Endometrial microvascular endothelial cells (primary cell): Measurements from ENCODE around the gene CSMD2. TPM values are rescaled to one million over a fixed set of nuclear protein-coding genes. Genes with fewer than 3 reads are reported as not detected.

Experiments used
- in situ Hi-C: cut with HindIII; loops from 2 replicates; pipeline ENCODE4 v1.10.0; 2017; ENCODE audit warnings: low sequenced_read_pairs, low pct_unique_long_range_greater_than_20kb; ENCODE audit errors: inconsistent ontology term
- total RNA-seq: library from RNA; depleted of rRNA; stranded (reverse); fragments of >200 nt; gene quantifications from one replicate; pipeline ENCODE4 v1.2.3, GENCODE V29; 2015; ENCODE audit errors: inconsistent ontology term

CSMD2 gene
- total RNA-seq, 1 donor from 2014 or later = 0.28 TPM

- in situ Hi-C loops = no loop called here
Measured at GRCh38 chr1:33586106-33586505, 578.9 kb downstream of the CSMD2 start.

DNA sequence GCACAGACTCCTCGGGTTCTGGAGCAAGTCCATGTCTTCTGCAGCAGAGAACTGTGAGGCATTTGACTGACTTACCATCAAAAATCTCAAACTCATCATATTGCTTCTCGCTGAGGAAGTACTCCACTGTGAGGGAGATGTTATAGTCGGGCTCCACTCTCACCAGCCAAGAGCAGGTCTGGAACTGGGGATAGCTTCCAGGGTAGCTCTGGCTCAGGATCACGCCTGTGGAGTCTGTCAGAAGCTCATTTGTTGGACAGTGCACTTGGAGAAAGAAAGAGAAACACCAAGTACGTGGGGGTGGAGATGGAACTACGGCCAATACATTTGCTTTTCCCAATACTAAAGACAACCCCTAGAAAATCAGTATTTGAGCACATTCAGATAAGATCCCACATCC lies 581.5 kb downstream of the CSMD2 start:
- in situ Hi-C loops = no loop called here

- in situ Hi-C loops = no loop called here
Measured at GRCh38 chr1:33578557-33579448, 586.2 kb downstream of the CSMD2 start.

GRCh38 chr1:33577663-33578062 lies 587.4 kb downstream of the CSMD2 start:
- in situ Hi-C loops = no loop called here

GRCh38 chr1:33576821-33577599 lies 588.0 kb downstream of the CSMD2 start:
- in situ Hi-C loops = no loop called here

DNA sequence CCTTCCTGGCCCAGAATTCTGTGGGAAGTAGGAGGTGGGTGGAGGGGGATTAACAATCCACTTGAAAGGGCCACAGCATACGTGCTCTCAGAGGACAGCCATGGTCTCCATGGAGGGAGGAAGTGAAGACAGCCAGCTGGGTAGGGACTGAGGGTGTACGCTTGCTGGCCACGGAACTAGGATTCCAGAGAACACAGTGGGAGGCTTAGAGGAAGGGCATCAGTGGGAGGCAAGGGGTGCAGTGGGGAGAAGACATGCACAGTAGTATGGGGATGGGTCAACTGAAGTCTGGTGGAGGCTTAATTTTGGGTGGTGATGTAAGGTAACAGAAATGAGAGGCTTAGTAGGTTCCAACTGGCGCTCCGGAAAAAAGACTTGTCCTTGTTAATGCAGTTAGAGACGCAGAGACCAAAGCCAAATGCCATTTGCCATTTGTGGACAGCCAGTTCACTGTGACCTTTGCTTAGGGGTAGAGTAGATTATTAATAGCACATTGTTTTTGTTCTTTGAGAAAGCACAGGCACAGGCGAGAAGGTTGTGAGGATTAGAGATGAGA lies 589.6 kb downstream of the CSMD2 start:
- in situ Hi-C loops = no loop called here

GRCh38 chr1:33573661-33574060 lies 591.4 kb downstream of the CSMD2 start:
- in situ Hi-C loops = no loop called here

GRCh38 chr1:33572387-33572786 lies 592.6 kb downstream of the CSMD2 start:
- in situ Hi-C loops = no loop called here

- in situ Hi-C loops = no loop called here
Measured at GRCh38 chr1:33569331-33569730, 595.7 kb downstream of the CSMD2 start.

DNA sequence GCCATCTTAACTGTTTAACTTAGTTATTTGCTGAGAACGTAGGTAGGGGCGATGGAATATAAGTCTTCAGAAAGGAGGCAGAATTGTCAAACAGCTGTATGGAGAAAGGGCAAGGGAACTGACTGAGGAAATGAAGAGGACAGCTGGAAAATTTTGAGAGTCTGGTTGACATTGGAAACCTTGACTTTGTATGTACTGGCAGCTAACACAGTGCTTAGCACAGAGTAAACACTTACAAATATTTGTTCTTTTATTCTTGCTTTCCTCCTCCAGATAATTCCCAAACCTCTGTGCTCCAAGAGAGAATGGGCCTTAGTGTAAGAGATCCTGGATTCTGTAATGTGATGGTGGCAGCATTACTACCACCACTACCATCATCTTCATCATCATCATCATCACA lies 601.3 kb downstream of the CSMD2 start:
- in situ Hi-C loops = no loop called here

DNA sequence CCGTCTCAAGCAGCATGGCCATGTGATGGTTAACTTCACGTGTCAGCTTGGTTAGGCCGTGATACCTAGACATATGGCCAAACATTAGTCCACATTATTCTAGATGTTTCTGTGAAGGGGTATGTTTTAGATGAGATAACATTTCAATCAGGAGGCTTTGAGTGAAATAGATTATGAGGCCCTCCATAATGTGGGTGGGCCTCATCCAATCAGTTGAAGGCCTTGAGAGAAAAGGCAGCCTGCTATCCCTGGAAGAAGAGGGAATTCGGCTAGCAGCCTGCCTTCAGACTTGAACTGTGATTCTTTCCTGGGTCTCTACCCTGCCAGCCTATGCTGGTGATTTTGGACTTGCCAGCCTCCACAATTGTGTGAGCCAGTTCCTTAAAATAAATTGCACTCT lies 602.5 kb downstream of the CSMD2 start:
- in situ Hi-C loops = no loop called here

- in situ Hi-C loops = no loop called here
Measured at GRCh38 chr1:33561576-33561975, 603.5 kb downstream of the CSMD2 start.

DNA sequence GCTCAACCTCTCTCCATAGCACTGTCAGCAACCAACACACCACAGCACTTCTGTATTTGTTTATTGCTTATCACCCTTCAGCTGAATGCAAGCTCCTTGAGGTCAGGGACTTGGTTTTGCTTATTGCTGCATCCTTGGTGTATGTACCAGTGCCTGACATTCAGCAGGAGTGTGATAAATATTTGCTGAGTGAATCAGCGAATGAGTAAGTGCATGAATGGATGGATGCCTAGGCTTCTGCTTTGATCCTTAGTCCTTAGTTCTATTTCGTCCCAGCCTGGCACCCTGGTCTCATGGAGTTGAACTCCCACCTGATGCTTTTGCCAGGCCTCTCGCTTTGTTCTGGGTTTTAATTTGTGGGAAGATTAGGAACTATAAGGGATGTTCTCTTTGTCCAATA lies 604.4 kb downstream of the CSMD2 start:
- in situ Hi-C loops = no loop called here

DNA sequence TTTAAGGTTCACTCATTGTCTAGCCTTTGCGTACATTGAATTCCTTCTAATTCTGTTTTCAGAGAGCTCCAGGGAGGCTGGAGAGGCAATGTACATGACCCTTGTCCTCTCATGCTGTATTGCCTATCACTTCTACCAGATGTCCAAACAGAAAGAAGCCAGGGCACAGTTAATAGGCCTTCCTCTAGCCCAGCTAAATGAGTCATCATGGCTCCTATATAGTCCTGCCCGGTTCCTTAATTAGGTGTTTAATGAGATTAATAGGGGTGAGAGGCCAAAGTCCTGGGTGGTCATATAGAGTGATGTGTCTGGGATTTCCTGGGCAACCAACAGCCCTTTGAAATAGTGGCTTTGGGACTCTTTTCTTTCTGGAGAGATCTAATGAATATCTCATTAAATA lies 616.3 kb downstream of the CSMD2 start:
- in situ Hi-C loops = no loop called here

- in situ Hi-C loops = no loop called here
Measured at GRCh38 chr1:33548319-33548718, 616.7 kb downstream of the CSMD2 start.

- in situ Hi-C loops = no loop called here
Measured at GRCh38 chr1:33547576-33547975, 617.5 kb downstream of the CSMD2 start.

- in situ Hi-C loops = no loop called here
Measured at GRCh38 chr1:33541966-33542365, 623.1 kb downstream of the CSMD2 start.

- in situ Hi-C loops = no loop called here
Measured at GRCh38 chr1:33537885-33538284, 627.1 kb downstream of the CSMD2 start.

GRCh38 chr1:33535334-33535733 lies 629.7 kb downstream of the CSMD2 start:
- in situ Hi-C loops = no loop called here

- in situ Hi-C loops = no loop called here
Measured at GRCh38 chr1:33532936-33533335, 632.1 kb downstream of the CSMD2 start.
